Measurements from ENCODE around the gene ZSWIM9. TPM values are rescaled to one million over a fixed set of nuclear protein-coding genes. Genes with fewer than 3 reads are reported as not detected.
A peak's percentile ranks its signal among the peaks of the same experiment; 100 is the strongest.

ZSWIM9 gene
- total and polyA plus RNA-seq, 10 donors = 1.3 to 9.3 (median 3.6) TPM

- peak overlapping the region in 4 of 8 donors; percentile 41 to 63 (median 54) for H3K27ac ChIP-seq
- TF ChIP-seq POLR2AphosphoS5 (IDR thresholded peaks at IDR 0.05) (no peak), POLR2A (IDR thresholded peaks at IDR 0.05) (no peak)
- TF ChIP-seq, protein P1, sequence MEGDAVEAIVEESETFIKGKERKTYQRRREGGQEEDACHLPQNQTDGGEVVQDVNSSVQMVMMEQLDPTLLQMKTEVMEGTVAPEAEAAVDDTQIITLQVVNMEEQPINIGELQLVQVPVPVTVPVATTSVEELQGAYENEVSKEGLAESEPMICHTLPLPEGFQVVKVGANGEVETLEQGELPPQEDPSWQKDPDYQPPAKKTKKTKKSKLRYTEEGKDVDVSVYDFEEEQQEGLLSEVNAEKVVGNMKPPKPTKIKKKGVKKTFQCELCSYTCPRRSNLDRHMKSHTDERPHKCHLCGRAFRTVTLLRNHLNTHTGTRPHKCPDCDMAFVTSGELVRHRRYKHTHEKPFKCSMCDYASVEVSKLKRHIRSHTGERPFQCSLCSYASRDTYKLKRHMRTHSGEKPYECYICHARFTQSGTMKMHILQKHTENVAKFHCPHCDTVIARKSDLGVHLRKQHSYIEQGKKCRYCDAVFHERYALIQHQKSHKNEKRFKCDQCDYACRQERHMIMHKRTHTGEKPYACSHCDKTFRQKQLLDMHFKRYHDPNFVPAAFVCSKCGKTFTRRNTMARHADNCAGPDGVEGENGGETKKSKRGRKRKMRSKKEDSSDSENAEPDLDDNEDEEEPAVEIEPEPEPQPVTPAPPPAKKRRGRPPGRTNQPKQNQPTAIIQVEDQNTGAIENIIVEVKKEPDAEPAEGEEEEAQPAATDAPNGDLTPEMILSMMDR (IDR thresholded peaks at IDR 0.05 in 8 of 11, conservative IDR thresholded peaks at IDR 0.05 in 3 of 11) = no peak
- peaks cover 0 to 8% (median 6%) of the 10 kb centered on the region in 8 donors for H3K9me3 ChIP-seq
- 74 to 97% (median 83%) methylated on average over 3 of the region's 3 CpGs for WGBS, 5 donors
- DNase-seq = no peak
- H3K27me3 ChIP-seq (replicated peaks in 1 of 7) = no peaks in the 10 kb centered on the region
- intact Hi-C loops (cut with DNase I; ENCODE audit: low total_unique reads) = no loop called here
- peaks cover 0 to 66% (median 17%) of the 10 kb centered on the region in 6 donors for H3K36me3 ChIP-seq
- no peak overlapping the region for H3K4me3 ChIP-seq
- peaks cover 6 to 43% (median 19%) of the 10 kb centered on the region in 6 donors for H3K4me1 ChIP-seq
These were observed 5.7 kb downstream of the ZSWIM9 start for GRCh38 chr19:48176226-48176625.

- no peak for DNase-seq
- no peak overlapping the region for H3K4me3 ChIP-seq
- TF ChIP-seq POLR2A (IDR thresholded peaks at IDR 0.05) (no peak), POLR2AphosphoS5 (IDR thresholded peaks at IDR 0.05) (no peak)
- TF ChIP-seq, protein P1 (IDR thresholded peaks at IDR 0.05 in 8 of 11, conservative IDR thresholded peaks at IDR 0.05 in 3 of 11) = no peak
- peaks cover 0 to 9% (median 0%) of the 10 kb centered on the region in 6 donors for H3K4me1 ChIP-seq
- peaks cover 0 to 23% (median 20%) of the 10 kb centered on the region in 8 donors for H3K9me3 ChIP-seq
- H3K27ac ChIP-seq = no peak overlapping the region
- peaks cover 0 to 44% (median 5%) of the 10 kb centered on the region in 6 donors for H3K36me3 ChIP-seq
- intact Hi-C loops (cut with DNase I; ENCODE audit: low total_unique reads) = no loop called here
- no peaks in the 10 kb centered on the region for H3K27me3 ChIP-seq (replicated peaks in 1 of 7)
- 93 to 100% (median 97%) methylated on average over 5 of the region's 5 CpGs for WGBS, 5 donors
These were observed 11.0 kb downstream of the ZSWIM9 start for GRCh38 chr19:48181505-48181904.

DNA sequence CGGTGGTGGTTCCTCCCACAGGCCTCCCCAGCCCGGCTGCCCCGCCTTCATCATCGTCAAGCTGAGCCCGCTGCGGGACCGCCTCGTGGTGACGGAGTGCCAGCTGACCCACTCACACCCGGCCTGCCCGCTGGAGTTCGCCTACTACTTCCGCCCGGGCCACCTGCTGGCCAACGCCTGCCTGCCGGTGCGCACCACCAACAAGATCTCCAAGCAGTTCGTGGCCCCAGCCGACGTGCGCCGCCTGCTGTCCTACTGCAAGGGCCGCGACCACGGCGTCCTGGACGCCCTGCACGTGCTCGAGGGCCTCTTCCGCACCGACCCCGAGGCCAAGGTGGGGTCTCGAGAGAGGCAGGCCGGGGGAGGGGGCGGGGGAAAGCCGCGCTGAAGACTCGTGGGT is 12.0 kb downstream of the ZSWIM9 start:
- DNase-seq = peak; percentile 65
- intact Hi-C loops (cut with DNase I; ENCODE audit: low total_unique reads) = no loop called here
- WGBS, 5 donors = 93 to 97% (median 95%) methylated on average over 24 to 38 of the region's 38 CpGs
- TF ChIP-seq, protein P1 (IDR thresholded peaks at IDR 0.05 in 8 of 11, conservative IDR thresholded peaks at IDR 0.05 in 3 of 11) = no peak
- TF ChIP-seq POLR2A (IDR thresholded peaks at IDR 0.05) (no peak), POLR2AphosphoS5 (IDR thresholded peaks at IDR 0.05) (peak in 1 of 3 donors; percentile 52)
- Histone ChIP-seq H3K36me3 (peaks cover 0 to 48% (median 5%) of the 10 kb centered on the region in 6 donors), H3K27me3 (replicated peaks in 1 of 7) (no peaks in the 10 kb centered on the region), H3K4me3 (no peak overlapping the region), H3K9me3 (peaks cover 0 to 23% (median 20%) of the 10 kb centered on the region in 8 donors), H3K4me1 (peaks cover 0 to 14% (median 1%) of the 10 kb centered on the region in 6 donors), H3K27ac (no peak overlapping the region)

GRCh38 chr19:48183356-48183755 is 12.9 kb downstream of the ZSWIM9 start:
- H3K36me3 ChIP-seq = peaks cover 0 to 56% (median 5%) of the 10 kb centered on the region in 6 donors
- WGBS, 5 donors = 88 to 97% (median 90%) methylated on average over 9 of the region's 9 CpGs
- H3K9me3 ChIP-seq = peaks cover 0 to 23% (median 20%) of the 10 kb centered on the region in 8 donors
- H3K27ac ChIP-seq = no peak overlapping the region
- intact Hi-C loops (cut with DNase I; ENCODE audit: low total_unique reads) = no loop called here
- DNase-seq = peak; percentile 27
- H3K4me3 ChIP-seq = no peak overlapping the region
- TF ChIP-seq POLR2AphosphoS5 (IDR thresholded peaks at IDR 0.05) = no peak
- TF ChIP-seq, protein P1 (IDR thresholded peaks at IDR 0.05 in 8 of 11, conservative IDR thresholded peaks at IDR 0.05 in 3 of 11) = no peak
- no peak for TF ChIP-seq POLR2A (IDR thresholded peaks at IDR 0.05)
- no peaks in the 10 kb centered on the region for H3K27me3 ChIP-seq (replicated peaks in 1 of 7)
- peaks cover 0 to 14% (median 1%) of the 10 kb centered on the region in 6 donors for H3K4me1 ChIP-seq
